Renal pelvis (tissue), 3 donors: ENCODE results near the gene FUCA1. TPM values are rescaled to one million over a fixed set of nuclear protein-coding genes. Genes with fewer than 3 reads are reported as not detected.

Experiments
- polyA plus RNA-seq, 3 donors: library from polyadenylated mRNA; unstranded; fragments of 120-200 nt; gene quantifications; one replicate each; pipeline ENCODE4 v1.2.1, GENCODE V29; 2013; ENCODE audit not compliant: insufficient read length in 3 of 3

Gene FUCA1
- polyA plus RNA-seq, 3 donors, result 35.3 to 40.4 (median 40.0) TPM

Other genes with a start within 250 kb of the FUCA1 start
- 1,000 to 10,000 TPM; 2,047 to 2,741 (median 2,177) TPM for gene RPL11, start 176.5 kb downstream of the FUCA1 start, polyA plus RNA-seq
- gene ELOA, start 124.8 kb downstream of the FUCA1 start, polyA plus RNA-seq, result 10 to 100 TPM; 34.3 to 38.2 (median 36.0) TPM
- 10 to 100 TPM; 59.4 to 63.3 (median 60.3) TPM for gene PITHD1, start 89.9 kb downstream of the FUCA1 start, polyA plus RNA-seq
- 10 to 100 TPM; 72.4 to 87.2 (median 78.9) TPM for gene LYPLA2, start 77.1 kb downstream of the FUCA1 start, polyA plus RNA-seq
- gene GALE, start 67.5 kb downstream of the FUCA1 start, polyA plus RNA-seq, result 10 to 100 TPM; 38.2 to 44.2 (median 38.9) TPM
- gene HMGCL, start 42.9 kb downstream of the FUCA1 start, polyA plus RNA-seq, result 10 to 100 TPM; 74.2 to 86.7 (median 76.9) TPM
- gene CNR2, start 45.1 kb upstream of the FUCA1 start, polyA plus RNA-seq, result under 1 TPM; 0.12 to 0.17 (median 0.14) TPM
- 100 to 1,000 TPM; 213 to 233 (median 214) TPM for gene PNRC2, start 91.5 kb upstream of the FUCA1 start, polyA plus RNA-seq
- gene SRSF10, start 112.0 kb upstream of the FUCA1 start, polyA plus RNA-seq, result 100 to 1,000 TPM; 180 to 269 (median 237) TPM
- gene MYOM3, start 243.8 kb upstream of the FUCA1 start, polyA plus RNA-seq, result 10 to 100 TPM; 17.6 to 37.9 (median 18.0) TPM